MM.1S (cell line): Measurements from ENCODE around the gene SATB2.

Source experiments
- DNase-seq: peaks from one replicate; pipeline ENCODE4 v3.0.0-alpha.2; 2015
- H2AFZ ChIP-seq: fragments of 300-600 bp; sonication (generic); 2 replicates; pipeline ENCODE4 v1.6.0; 2016; ENCODE audit warnings: antibody characterized with exemption, low read length
- H3F3A ChIP-seq: fragments of 300-600 bp; sonication (generic); 2 replicates; pipeline ENCODE4 v1.6.1; 2016; ENCODE audit warnings: mild to moderate bottlenecking, antibody characterized with exemption, low read length, moderate library complexity, mixed read lengths; ENCODE audit not compliant: insufficient read depth
- H3K27ac ChIP-seq: fragments of 300-600 bp; sonication (generic); 2 replicates; pipeline ENCODE4 v1.5.1; 2016; ENCODE audit warnings: mild to moderate bottlenecking, low read length
- H3K27me3 ChIP-seq: fragments of 300-600 bp; sonication (generic); replicated peaks from 2 replicates; pipeline ENCODE4 v1.6.0; 2016; ENCODE audit warnings: low read length; ENCODE audit not compliant: insufficient read depth
- H3K36me3 ChIP-seq: fragments of 300-600 bp; sonication (generic); replicated peaks from 2 replicates; pipeline ENCODE4 v1.6.1; 2016; ENCODE audit warnings: mild to moderate bottlenecking, low read length, mixed read lengths; ENCODE audit not compliant: insufficient read depth
- H3K4me1 ChIP-seq: fragments of 300-600 bp; sonication (generic); 2 replicates; pipeline ENCODE4 v1.6.1; 2016; ENCODE audit warnings: low read length, mixed read lengths
- H3K4me2 ChIP-seq: fragments of 300-600 bp; sonication (generic); 2 replicates; pipeline ENCODE4 v1.6.0; 2016; ENCODE audit warnings: low read depth, low read length
- H3K4me3 ChIP-seq: fragments of 300-600 bp; sonication (generic); 2 replicates; pipeline ENCODE4 v1.5.1; 2016; ENCODE audit warnings: low read length, mixed read lengths
- H3K79me2 ChIP-seq: fragments of 300-600 bp; sonication (generic); 2 replicates; pipeline ENCODE4 v1.6.1; 2016; ENCODE audit warnings: mixed run types, low read length, mixed read lengths
- H3K9ac ChIP-seq: fragments of 300-600 bp; sonication (generic); 2 replicates; pipeline ENCODE4 v1.6.1; 2016; ENCODE audit warnings: low read length, mixed read lengths
- H3K9me2 ChIP-seq: fragments of 300-600 bp; sonication (generic); replicated peaks from 2 replicates; pipeline ENCODE4 v1.6.1; 2016; ENCODE audit warnings: mild to moderate bottlenecking, low read length, mixed read lengths; ENCODE audit not compliant: insufficient read depth
- H3K9me3 ChIP-seq: fragments of 300-600 bp; sonication (generic); replicated peaks from 2 replicates; pipeline ENCODE4 v1.6.1; 2016; ENCODE audit warnings: mild to moderate bottlenecking, low read length, mixed read lengths; ENCODE audit not compliant: insufficient read depth
- H4K20me1 ChIP-seq: fragments of 300-600 bp; sonication (generic); 2 replicates; pipeline ENCODE4 v1.6.1; 2016; ENCODE audit warnings: mild to moderate bottlenecking, low read length, moderate library complexity, mixed read lengths; ENCODE audit not compliant: insufficient read depth
- EZH2 ChIP-seq: fragments of 300-600 bp; sonication (generic); optimal IDR thresholded peaks from 2 replicates; pipeline ENCODE3; 2017; ENCODE audit warnings: low read depth, mild to moderate bottlenecking, antibody characterized with exemption, low read length, mixed read lengths
- EZH2phosphoT487 ChIP-seq: fragments of 300-600 bp; sonication (generic); IDR thresholded peaks from 2 replicates; pipeline ENCODE4 v1.6.1; 2018; ENCODE audit warnings: antibody characterized with exemption, low read length
- TF ChIP-seq, protein P1 (sequence below): fragments of 300-600 bp; sonication (generic); IDR thresholded peaks from 2 replicates; pipeline ENCODE4 v1.5.1; 2016; ENCODE audit warnings: antibody characterized with exemption, low read length, mixed read lengths

The SATB2 gene

DNA sequence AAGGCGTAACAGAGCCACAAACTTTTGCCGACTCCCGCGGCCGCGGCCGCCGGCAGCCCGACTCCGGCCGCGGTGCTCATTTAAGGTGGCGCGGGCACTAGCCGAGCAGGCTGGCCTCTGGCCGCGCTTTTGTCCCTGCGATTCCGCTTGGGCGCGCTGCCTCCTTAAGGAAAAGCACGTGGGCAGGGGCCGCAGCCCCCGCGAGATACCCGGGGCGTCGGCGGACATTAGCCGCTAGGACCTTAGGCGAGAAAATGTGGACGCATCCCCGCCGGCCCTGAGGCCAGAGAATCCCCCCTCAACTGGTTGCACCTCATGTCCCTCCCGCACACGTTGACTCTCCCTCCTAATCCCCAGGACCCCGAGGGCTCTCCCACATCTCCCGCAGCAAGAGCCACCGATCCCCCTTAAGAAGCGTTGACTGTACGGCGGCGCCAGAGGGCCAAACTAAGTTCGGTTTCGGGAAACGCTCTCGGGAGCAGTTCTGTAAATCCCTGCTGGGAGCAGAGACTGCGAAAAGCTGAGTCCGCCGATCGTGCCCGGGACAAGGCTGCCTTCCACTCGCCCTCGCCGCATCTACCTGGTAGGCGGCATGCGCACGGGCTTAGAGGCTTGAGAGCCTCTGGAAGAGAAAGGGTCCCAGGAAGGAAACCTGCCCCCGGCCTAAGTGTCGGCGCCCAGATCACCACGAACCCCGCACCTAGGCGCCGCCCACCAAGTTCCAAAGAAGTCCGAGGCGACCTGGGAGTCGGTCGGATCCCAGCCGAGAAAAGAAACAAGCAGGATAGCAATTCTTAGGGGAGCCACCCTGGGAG lies 1.8 kb upstream of the SATB2 start:
- Histone ChIP-seq H3K27me3 (peaks cover 50% of the 10 kb centered on the region), H3K27ac (peak overlapping the region; percentile 11; the same call in 1 of the 2 replicates)
- TF ChIP-seq, protein P1, sequence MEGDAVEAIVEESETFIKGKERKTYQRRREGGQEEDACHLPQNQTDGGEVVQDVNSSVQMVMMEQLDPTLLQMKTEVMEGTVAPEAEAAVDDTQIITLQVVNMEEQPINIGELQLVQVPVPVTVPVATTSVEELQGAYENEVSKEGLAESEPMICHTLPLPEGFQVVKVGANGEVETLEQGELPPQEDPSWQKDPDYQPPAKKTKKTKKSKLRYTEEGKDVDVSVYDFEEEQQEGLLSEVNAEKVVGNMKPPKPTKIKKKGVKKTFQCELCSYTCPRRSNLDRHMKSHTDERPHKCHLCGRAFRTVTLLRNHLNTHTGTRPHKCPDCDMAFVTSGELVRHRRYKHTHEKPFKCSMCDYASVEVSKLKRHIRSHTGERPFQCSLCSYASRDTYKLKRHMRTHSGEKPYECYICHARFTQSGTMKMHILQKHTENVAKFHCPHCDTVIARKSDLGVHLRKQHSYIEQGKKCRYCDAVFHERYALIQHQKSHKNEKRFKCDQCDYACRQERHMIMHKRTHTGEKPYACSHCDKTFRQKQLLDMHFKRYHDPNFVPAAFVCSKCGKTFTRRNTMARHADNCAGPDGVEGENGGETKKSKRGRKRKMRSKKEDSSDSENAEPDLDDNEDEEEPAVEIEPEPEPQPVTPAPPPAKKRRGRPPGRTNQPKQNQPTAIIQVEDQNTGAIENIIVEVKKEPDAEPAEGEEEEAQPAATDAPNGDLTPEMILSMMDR, result no peak
- TF ChIP-seq EZH2phosphoT487 (no peak), EZH2 (no peak)

DNA sequence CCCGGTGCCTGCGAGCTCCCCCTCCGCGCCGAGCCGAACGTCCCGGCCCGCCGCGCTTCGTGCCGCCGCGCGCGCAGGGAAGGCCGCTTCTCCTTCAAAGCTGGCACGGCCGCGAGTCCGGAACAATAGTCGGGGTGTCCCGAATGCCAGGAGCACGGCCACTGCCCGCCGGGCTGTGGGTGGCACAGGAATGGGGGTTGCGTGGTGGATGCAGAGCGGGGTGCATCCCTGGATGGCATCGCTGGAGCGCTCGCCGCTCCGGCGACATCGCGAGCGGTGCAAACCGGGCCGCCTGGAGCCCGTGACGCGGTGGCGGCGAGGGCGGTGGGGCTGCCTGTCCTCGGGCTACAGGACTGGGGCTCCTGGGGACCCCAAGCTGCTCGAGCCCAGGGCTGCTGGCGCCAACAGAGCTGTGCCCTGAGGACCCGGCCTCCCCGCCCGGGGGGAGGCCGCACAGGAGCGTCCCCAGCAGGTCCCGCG lies 1.1 kb upstream of the SATB2 start:
- H3K4me2 ChIP-seq, result peak overlapping the region; percentile 96
- no peak for TF ChIP-seq EZH2
- no peak for TF ChIP-seq EZH2phosphoT487
- TF ChIP-seq, protein P1, result no peak
- no peaks in the 10 kb centered on the region for H3K9me2 ChIP-seq
- DNase-seq, result no peak
- H3K9me3 ChIP-seq, result no peaks in the 10 kb centered on the region
- no peak overlapping the region; the same call in 1 of the 2 replicates for H3K27ac ChIP-seq
- H2AFZ ChIP-seq, result peak overlapping the region; percentile 95
- no peaks in the 10 kb centered on the region for H4K20me1 ChIP-seq
- H3F3A ChIP-seq, result no peaks in the 10 kb centered on the region
- peaks cover 7% of the 10 kb centered on the region; the same call in 1 of the 2 replicates for H3K4me1 ChIP-seq
- peak overlapping the region; percentile 89 for H3K4me3 ChIP-seq
- peak overlapping the region; percentile 71; the same call in 1 of the 2 replicates for H3K9ac ChIP-seq
- H3K79me2 ChIP-seq, result no peaks in the 10 kb centered on the region
- H3K36me3 ChIP-seq, result no peaks in the 10 kb centered on the region
- peaks cover 46% of the 10 kb centered on the region for H3K27me3 ChIP-seq

More for the DNA sequence above, 1.8 kb upstream of the SATB2 start:
- peak; percentile 79 for DNase-seq
- Histone ChIP-seq H3K9ac (peak overlapping the region; percentile 71), H3K36me3 (no peaks in the 10 kb centered on the region), H2AFZ (peak overlapping the region; percentile 95), H3F3A (no peaks in the 10 kb centered on the region), H4K20me1 (no peaks in the 10 kb centered on the region), H3K9me2 (no peaks in the 10 kb centered on the region), H3K9me3 (no peaks in the 10 kb centered on the region), H3K4me2 (peak overlapping the region; percentile 96), H3K79me2 (no peaks in the 10 kb centered on the region), H3K4me1 (peaks cover 7% of the 10 kb centered on the region; the same call in 1 of the 2 replicates), H3K4me3 (peak overlapping the region; percentile 89)

DNA sequence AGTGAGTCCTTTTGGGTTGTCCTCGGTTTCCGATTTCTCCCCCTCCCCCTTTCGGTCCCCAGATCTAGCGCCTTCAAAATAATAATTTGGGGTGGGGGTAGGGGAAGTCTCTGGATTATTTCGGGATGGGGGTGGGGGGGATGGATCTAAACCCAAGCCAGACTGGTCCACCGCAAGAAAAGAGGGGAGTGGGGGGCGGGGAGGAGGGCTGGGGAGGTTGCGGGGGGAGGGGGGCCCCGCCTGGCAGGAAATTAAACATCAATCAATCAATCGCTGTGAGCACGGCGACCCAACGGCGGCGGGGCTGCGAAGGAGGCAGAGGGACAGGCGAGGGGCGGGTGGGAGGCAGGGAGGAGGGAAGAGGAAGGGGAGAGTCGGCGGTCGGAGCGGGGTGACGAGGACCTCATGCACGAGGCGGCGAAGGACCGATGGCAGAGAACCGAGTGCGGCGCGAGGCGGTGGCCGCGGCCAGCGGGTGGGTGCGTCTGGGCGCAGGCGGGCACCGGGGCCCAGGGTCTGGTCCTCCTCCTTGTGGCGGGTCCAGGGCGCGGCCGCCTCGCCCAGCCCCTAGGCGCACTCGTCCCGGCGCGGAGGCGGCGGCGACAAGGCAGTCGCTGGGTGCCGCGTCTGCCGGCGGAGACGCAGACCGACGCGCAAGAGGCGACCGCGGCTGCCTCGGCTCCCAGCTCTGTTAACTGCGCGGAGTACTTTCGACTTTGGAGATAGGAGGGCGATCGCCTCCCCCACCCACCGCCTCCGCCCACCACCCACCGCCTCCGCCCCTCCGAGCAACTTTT lies 468 bp upstream of the SATB2 start:
- Histone ChIP-seq H3K9ac (no peak overlapping the region), H3K27ac (no peak overlapping the region), H2AFZ (peak overlapping the region; percentile 95)

More for the DNA sequence above, 468 bp upstream of the SATB2 start:
- Histone ChIP-seq H3K4me2 (peak overlapping the region; percentile 96), H4K20me1 (no peaks in the 10 kb centered on the region), H3K36me3 (no peaks in the 10 kb centered on the region), H3K27me3 (peaks cover 42% of the 10 kb centered on the region), H3F3A (no peaks in the 10 kb centered on the region), H3K79me2 (no peaks in the 10 kb centered on the region), H3K4me1 (peaks cover 7% of the 10 kb centered on the region; the same call in 1 of the 2 replicates), H3K9me2 (no peaks in the 10 kb centered on the region), H3K4me3 (peak overlapping the region; percentile 89), H3K9me3 (no peaks in the 10 kb centered on the region)
- DNase-seq, result peak; percentile 59
- TF ChIP-seq, protein P1, result no peak
- TF ChIP-seq EZH2, result no peak
